Measurements from ENCODE around the gene SVEP1. TPM values are rescaled to one million over a fixed set of nuclear protein-coding genes. Genes with fewer than 3 reads are reported as not detected.

Gene SVEP1
- total RNA-seq, 1 donor from 2014 or later, result 0.10 TPM

GRCh38 chr9:110429453-110429852 is 150.1 kb downstream of the SVEP1 start:
- H3K4me1 Mint-ChIP-seq (ENCODE audit: low read depth, unreplicated experiment), result no peaks in the 10 kb centered on the region
- no peak for TF ChIP-seq CTCF (IDR thresholded peaks at IDR 0.05; ENCODE audit: partially characterized antibody, unreplicated experiment)
- DNase-seq, result no peak
- no peak overlapping the region for H3K27ac Mint-ChIP-seq (ENCODE audit: unreplicated experiment)
- no peaks in the 10 kb centered on the region for H3K9me3 Mint-ChIP-seq (ENCODE audit: unreplicated experiment)
- no peaks in the 10 kb centered on the region for H3K27me3 Mint-ChIP-seq (ENCODE audit: unreplicated experiment)
- no peak overlapping the region for H3K4me3 Mint-ChIP-seq (ENCODE audit: unreplicated experiment)
- no peaks in the 10 kb centered on the region for H3K36me3 Mint-ChIP-seq (ENCODE audit: unreplicated experiment)

- H3K27ac Mint-ChIP-seq (ENCODE audit: unreplicated experiment), result no peak overlapping the region
- H3K36me3 Mint-ChIP-seq (ENCODE audit: unreplicated experiment), result no peaks in the 10 kb centered on the region
- no peaks in the 10 kb centered on the region for H3K4me1 Mint-ChIP-seq (ENCODE audit: low read depth, unreplicated experiment)
- no peaks in the 10 kb centered on the region for H3K27me3 Mint-ChIP-seq (ENCODE audit: unreplicated experiment)
- H3K4me3 Mint-ChIP-seq (ENCODE audit: unreplicated experiment), result no peak overlapping the region
- DNase-seq, result peak; percentile 76
- no peaks in the 10 kb centered on the region for H3K9me3 Mint-ChIP-seq (ENCODE audit: unreplicated experiment)
- TF ChIP-seq CTCF (IDR thresholded peaks at IDR 0.05; ENCODE audit: partially characterized antibody, unreplicated experiment), result peak; percentile 45
Observed at GRCh38 chr9:110427497-110428104, 151.9 kb downstream of the SVEP1 start.

DNA sequence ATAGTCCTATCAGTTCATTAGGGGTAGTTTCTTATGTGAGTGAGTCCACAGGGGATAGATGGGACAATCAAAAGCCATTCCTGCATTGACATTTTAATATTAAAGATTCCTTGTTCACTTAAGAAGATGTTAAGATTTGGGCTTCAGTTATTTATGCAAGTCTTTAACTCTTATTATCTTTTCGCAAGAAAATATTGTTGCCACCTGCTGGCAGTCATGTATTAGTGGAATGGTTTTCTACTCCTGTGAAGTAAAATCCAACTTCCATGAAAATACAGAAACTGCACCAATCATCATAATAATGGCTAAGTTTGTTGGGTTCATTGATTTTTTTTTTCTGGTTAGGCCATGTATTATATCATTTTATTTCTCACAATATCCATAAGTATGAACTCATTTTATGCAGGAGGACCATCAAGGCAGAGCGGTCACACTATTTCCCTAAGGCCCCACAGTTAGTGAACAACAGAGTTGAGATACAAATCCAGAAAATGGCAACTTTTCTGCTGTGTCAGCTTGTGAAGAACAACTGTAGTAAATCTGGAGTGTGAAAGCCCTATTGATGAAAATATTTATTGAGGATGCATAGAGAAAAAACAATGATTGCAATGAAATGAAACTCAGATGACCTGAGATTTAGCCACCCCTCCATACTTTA is 153.4 kb downstream of the SVEP1 start:
- DNase-seq, result no peak
- TF ChIP-seq CTCF (IDR thresholded peaks at IDR 0.05; ENCODE audit: partially characterized antibody, unreplicated experiment), result no peak
- no peak overlapping the region for H3K27ac Mint-ChIP-seq (ENCODE audit: unreplicated experiment)
- H3K9me3 Mint-ChIP-seq (ENCODE audit: unreplicated experiment), result no peaks in the 10 kb centered on the region
- H3K4me3 Mint-ChIP-seq (ENCODE audit: unreplicated experiment), result no peak overlapping the region
- no peaks in the 10 kb centered on the region for H3K4me1 Mint-ChIP-seq (ENCODE audit: low read depth, unreplicated experiment)
- no peaks in the 10 kb centered on the region for H3K36me3 Mint-ChIP-seq (ENCODE audit: unreplicated experiment)
- H3K27me3 Mint-ChIP-seq (ENCODE audit: unreplicated experiment), result no peaks in the 10 kb centered on the region

- peaks cover 2% of the 10 kb centered on the region for H3K27me3 Mint-ChIP-seq (ENCODE audit: unreplicated experiment)
- peaks cover 15% of the 10 kb centered on the region for H3K4me1 Mint-ChIP-seq (ENCODE audit: low read depth, unreplicated experiment)
- H3K27ac Mint-ChIP-seq (ENCODE audit: unreplicated experiment), result no peak overlapping the region
- no peak overlapping the region for H3K4me3 Mint-ChIP-seq (ENCODE audit: unreplicated experiment)
- no peak for TF ChIP-seq CTCF (IDR thresholded peaks at IDR 0.05; ENCODE audit: partially characterized antibody, unreplicated experiment)
- no peak for DNase-seq
- peaks cover 6% of the 10 kb centered on the region for H3K36me3 Mint-ChIP-seq (ENCODE audit: unreplicated experiment)
- peaks cover 5% of the 10 kb centered on the region for H3K9me3 Mint-ChIP-seq (ENCODE audit: unreplicated experiment)
Observed at GRCh38 chr9:110414471-110414870, 165.1 kb downstream of the SVEP1 start.

DNA sequence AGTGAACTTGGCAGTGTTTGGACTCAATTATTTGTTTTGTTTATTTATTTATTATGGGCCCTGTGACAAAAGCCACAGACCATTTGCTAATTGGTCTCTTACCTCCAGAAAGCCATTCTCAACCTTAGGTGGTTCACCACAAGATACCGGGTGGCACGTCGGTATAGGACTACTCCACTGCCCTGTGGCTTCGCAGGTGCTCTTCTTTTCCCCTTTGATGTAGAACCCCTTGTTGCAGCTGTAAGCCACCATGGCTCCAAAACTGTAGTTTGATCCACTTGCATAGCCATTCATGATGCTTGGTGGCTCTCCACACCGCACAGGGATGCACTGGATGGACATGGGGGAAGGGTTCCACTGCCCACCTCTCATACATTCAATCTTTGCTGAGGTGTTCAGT is 168.6 kb downstream of the SVEP1 start:
- Mint-ChIP-seq H3K4me3 (ENCODE audit: unreplicated experiment) (no peak overlapping the region), H3K27me3 (ENCODE audit: unreplicated experiment) (peaks cover 2% of the 10 kb centered on the region), H3K36me3 (ENCODE audit: unreplicated experiment) (no peaks in the 10 kb centered on the region), H3K4me1 (ENCODE audit: low read depth, unreplicated experiment) (peaks cover 15% of the 10 kb centered on the region), H3K27ac (ENCODE audit: unreplicated experiment) (no peak overlapping the region), H3K9me3 (ENCODE audit: unreplicated experiment) (peaks cover 3% of the 10 kb centered on the region)
- no peak for DNase-seq
- TF ChIP-seq CTCF (IDR thresholded peaks at IDR 0.05; ENCODE audit: partially characterized antibody, unreplicated experiment), result no peak
